Fibroblast of pulmonary artery (primary cell): Measurements from ENCODE around the gene PRR23E.

Experiments
- DNase-seq: peaks from one replicate; pipeline ENCODE4 v3.0.0-alpha.2; 2010; ENCODE audit warnings: low read depth
- H3K4me3 ChIP-seq: replicated peaks from 2 replicates; pipeline ENCODE4 v1.5.1; 2011; ENCODE audit warnings: low read depth, mild to moderate bottlenecking, control low read depth, low read length, moderate library complexity
- CTCF ChIP-seq: IDR thresholded peaks from 2 replicates; pipeline ENCODE4 v1.5.1; 2011; ENCODE audit warnings: mild to moderate bottlenecking, control low read depth, low read length, inconsistent platforms; ENCODE audit errors: missing control alignments

The PRR23E gene

GRCh38 chr3:127164615-127165014 is 28.3 kb upstream of the PRR23E start:
- no peak for DNase-seq
- TF ChIP-seq CTCF: no peak
- H3K4me3 ChIP-seq: no peak overlapping the region

- no peak for DNase-seq
- no peak for TF ChIP-seq CTCF
- no peak overlapping the region for H3K4me3 ChIP-seq
Observed at GRCh38 chr3:127165036-127165435, 27.9 kb upstream of the PRR23E start.

DNA sequence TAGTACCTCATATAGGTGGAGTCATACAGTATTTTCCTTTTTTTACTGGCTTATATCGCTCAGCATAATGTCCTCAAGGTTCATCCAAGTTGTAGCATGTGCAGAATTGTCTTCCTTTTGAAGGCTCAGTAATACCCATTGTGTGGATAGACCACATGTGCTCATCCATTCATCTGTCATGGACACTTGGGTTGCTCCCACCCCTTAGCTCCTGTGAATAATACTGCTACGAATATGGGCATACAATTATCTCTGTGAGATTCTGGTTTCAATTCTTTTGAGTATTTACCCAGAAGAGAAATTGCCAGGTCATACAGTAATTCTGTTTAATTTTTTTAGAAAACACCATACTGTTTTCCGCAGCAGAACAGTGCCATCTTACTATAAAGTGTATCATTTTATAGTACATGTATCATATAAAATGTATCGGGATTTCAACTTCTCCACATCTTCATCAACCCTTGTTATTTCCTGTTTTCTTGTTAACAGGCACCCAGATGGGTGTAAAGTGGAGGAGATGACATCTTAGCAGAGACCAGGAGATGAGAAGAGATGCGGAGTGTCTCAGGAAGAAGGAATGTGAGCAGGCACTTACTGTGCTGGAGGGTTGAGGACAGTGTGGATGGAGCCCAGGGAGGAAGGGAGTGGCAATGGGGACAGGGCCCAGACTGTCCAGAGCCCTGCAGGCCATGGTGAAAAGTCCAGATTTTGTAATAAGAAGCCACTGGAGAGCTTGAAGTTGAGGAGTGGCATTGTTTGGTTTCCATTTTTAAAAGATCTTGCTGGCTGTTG is 27.0 kb upstream of the PRR23E start:
- no peak overlapping the region for H3K4me3 ChIP-seq
- DNase-seq: no peak
- no peak for TF ChIP-seq CTCF

DNA sequence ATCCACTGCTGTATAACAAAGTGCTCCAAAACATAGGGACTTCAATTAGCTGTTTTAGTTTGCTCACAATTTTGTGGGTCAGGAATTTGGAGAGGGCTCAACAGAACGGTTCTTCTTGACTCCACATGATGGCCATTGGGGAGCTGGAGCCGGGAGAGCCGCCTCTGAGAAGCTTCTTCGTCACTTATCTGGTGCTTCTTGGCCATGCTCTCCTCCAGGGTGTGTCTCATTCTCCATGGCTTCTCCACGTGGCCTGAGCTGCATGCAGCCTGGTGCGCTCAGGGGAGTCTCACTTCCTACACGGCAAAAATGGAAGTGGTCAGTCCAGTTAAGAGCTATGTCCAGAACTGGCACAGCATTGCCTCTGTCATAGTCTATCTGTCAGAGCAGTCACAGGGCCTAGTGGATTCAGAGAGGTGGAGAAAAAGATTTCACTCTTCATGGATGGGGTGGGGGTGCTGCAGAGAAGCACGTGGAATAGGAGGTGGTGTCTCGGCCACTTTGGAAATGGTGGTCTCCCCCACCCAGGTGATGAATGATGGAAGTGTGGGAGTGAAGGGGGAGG is 26.3 kb upstream of the PRR23E start:
- no peak overlapping the region for H3K4me3 ChIP-seq
- DNase-seq: no peak
- no peak for TF ChIP-seq CTCF

GRCh38 chr3:127167315-127168043 is 25.5 kb upstream of the PRR23E start:
- no peak for DNase-seq
- TF ChIP-seq CTCF: no peak
- H3K4me3 ChIP-seq: no peak overlapping the region

- no peak for DNase-seq
- H3K4me3 ChIP-seq: no peak overlapping the region
- no peak for TF ChIP-seq CTCF
Observed at GRCh38 chr3:127168271-127168670, 24.7 kb upstream of the PRR23E start.
